Karpas-422 (cell line): Measurements from ENCODE around the gene FIZ1. TPM values are rescaled to one million over a fixed set of nuclear protein-coding genes. Genes with fewer than 3 reads are reported as not detected.

Source experiments
- DNase-seq: peaks from one replicate; pipeline ENCODE4 v3.0.0-alpha.2; 2015
- H2AFZ ChIP-seq: fragments of 200-600 bp; sonication (generic); 2 replicates; pipeline ENCODE4 v1.6.1; 2014; ENCODE audit warnings: antibody characterized with exemption, low read length, mixed read lengths
- H3K27ac ChIP-seq: fragments of 200-600 bp; sonication (generic); 2 replicates; pipeline ENCODE4 v1.5.1; 2014; ENCODE audit warnings: mild to moderate bottlenecking, low read length, moderate library complexity
- H3K27me3 ChIP-seq: fragments of 200-600 bp; sonication (generic); 2 replicates; pipeline ENCODE4 v1.6.1; 2014; ENCODE audit warnings: low read length, mixed read lengths
- H3K36me3 ChIP-seq: fragments of 200-600 bp; sonication (generic); 2 replicates; pipeline ENCODE4 v1.6.1; 2014; ENCODE audit warnings: low read length, mixed read lengths; ENCODE audit not compliant: insufficient read depth
- H3K4me1 ChIP-seq: fragments of 200-600 bp; sonication (generic); 2 replicates; pipeline ENCODE4 v1.6.1; 2014; ENCODE audit warnings: mild to moderate bottlenecking, low read length, mixed read lengths
- H3K4me2 ChIP-seq: fragments of 200-600 bp; sonication (generic); 2 replicates; pipeline ENCODE4 v1.6.1; 2014; ENCODE audit warnings: low read length, low read depth, mild to moderate bottlenecking; ENCODE audit not compliant: poor library complexity, severe bottlenecking
- H3K4me3 ChIP-seq: fragments of 200-600 bp; sonication (generic); 2 replicates; pipeline ENCODE4 v1.5.1; 2014; ENCODE audit warnings: mild to moderate bottlenecking, antibody characterized with exemption, low read length, mixed read lengths
- H3K79me2 ChIP-seq: fragments of 200-600 bp; sonication (generic); 2 replicates; pipeline ENCODE4 v1.6.1; 2014; ENCODE audit warnings: mild to moderate bottlenecking, low read length, mixed read lengths
- H3K9ac ChIP-seq: fragments of 200-600 bp; sonication (generic); 2 replicates; pipeline ENCODE4 v1.6.0; 2014; ENCODE audit warnings: low read length
- H3K9me2 ChIP-seq: fragments of 200-600 bp; sonication (generic), shearing (Covaris generic); replicated peaks from 2 replicates; pipeline ENCODE4 v1.6.0; 2014; ENCODE audit warnings: mild to moderate bottlenecking, low read length, moderate library complexity; ENCODE audit not compliant: insufficient read depth
- H3K9me3 ChIP-seq: fragments of 300-700, 200-600 bp; sonication (generic); 2 replicates; pipeline ENCODE4 v1.6.1; 2014; ENCODE audit warnings: low read length, mixed read lengths
- H4K20me1 ChIP-seq: fragments of 200-600 bp; sonication (generic); 2 replicates; pipeline ENCODE4 v1.6.1; 2014; ENCODE audit warnings: mild to moderate bottlenecking, antibody characterized with exemption, low read length, low read depth; ENCODE audit not compliant: insufficient read depth
- total RNA-seq: library from RNA; depleted of rRNA; stranded (reverse); fragments of >200 nt; shearing (Covaris generic); gene quantifications from 2 replicates; pipeline ENCODE4 v1.2.3, GENCODE V29; 2014; ENCODE audit warnings: low replicate concordance

The FIZ1 gene
- total RNA-seq, 1 experiment from 2014 or later: 6.4 TPM

DNA sequence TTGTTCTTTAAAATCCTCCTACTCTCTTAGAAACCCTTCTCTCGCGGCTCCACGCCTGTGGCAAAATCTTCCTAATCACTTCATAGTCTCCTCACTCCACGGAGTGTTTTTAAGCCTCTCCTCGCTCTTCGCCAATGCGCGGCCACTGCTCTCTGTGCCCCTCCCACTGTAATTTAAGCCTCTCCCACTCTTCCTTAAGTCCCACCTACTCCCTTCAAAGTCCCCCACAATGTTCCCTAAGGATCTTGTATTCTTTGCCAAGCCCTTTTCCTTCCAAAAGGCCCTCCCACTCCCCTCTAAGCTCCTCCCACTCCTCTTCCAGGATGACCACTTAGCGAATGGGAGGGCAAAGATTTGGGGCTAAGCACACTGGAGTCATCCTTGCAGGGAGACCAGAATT, 1.3 kb downstream of the FIZ1 start:
- H3K4me3 ChIP-seq: peak overlapping the region; percentile 68; the same call in 1 of the 2 replicates
- H3K4me1 ChIP-seq: peaks cover 16% of the 10 kb centered on the region
- peak overlapping the region; percentile 75 for H3K4me2 ChIP-seq
- peaks cover 9% of the 10 kb centered on the region for H3K79me2 ChIP-seq
- H3K27me3 ChIP-seq: no peaks in the 10 kb centered on the region
- H3K36me3 ChIP-seq: peaks cover 21% of the 10 kb centered on the region
- H3K9ac ChIP-seq: no peak overlapping the region
- H3K27ac ChIP-seq: no peak overlapping the region
- H3K9me2 ChIP-seq: no peaks in the 10 kb centered on the region
- no peak for DNase-seq
- H3K9me3 ChIP-seq: no peaks in the 10 kb centered on the region
- no peak overlapping the region for H2AFZ ChIP-seq
- no peaks in the 10 kb centered on the region for H4K20me1 ChIP-seq

DNA sequence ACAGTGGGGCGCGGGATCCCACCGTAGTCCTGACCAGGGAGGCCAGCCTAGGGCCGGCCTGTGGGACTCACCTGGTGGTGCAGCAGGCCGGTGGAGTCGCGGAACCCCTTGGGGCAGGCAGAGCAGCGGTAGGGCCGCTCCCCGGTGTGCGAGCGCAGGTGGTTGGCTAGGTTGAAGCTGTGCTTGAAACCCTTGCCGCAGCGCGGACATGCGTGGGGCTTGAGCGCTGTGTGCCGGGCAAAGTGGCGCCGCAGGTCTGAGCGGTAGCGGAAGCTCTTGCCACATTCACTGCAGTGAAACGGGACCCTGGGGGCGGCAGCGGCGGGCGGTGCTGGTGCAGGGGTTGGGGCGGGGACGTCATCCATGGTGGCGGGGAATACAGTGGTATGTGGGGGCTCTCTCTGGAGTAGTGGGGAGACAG, 1.8 kb downstream of the FIZ1 start:
- H3K9me2 ChIP-seq: no peaks in the 10 kb centered on the region
- H3K9ac ChIP-seq: no peak overlapping the region
- H3K4me1 ChIP-seq: peaks cover 16% of the 10 kb centered on the region
- H2AFZ ChIP-seq: no peak overlapping the region
- DNase-seq: no peak
- no peak overlapping the region for H3K4me3 ChIP-seq
- no peak overlapping the region for H3K4me2 ChIP-seq
- H3K9me3 ChIP-seq: no peaks in the 10 kb centered on the region
- peaks cover 21% of the 10 kb centered on the region for H3K36me3 ChIP-seq
- H3K27ac ChIP-seq: no peak overlapping the region
- no peaks in the 10 kb centered on the region for H3K27me3 ChIP-seq
- peaks cover 9% of the 10 kb centered on the region for H3K79me2 ChIP-seq
- H4K20me1 ChIP-seq: no peaks in the 10 kb centered on the region

DNA sequence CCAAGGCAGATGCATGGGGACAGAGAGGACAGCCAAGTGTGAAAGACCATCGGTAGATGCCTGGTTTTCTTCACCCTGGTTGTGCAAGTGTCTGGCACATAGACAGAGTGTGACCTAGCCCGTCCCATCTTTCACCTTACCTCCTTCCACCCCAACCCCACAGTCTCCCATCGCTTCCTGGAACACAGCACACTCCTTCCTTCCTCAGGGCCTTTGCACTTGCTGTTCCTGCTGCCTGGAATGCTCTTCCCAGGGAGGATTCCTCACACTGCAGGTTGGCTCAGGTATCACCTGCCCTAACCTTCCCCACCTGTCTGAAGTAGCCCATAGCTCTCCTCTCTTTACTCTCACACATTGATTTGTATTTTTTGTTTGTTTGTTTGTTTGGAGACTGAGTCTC, 3.0 kb downstream of the FIZ1 start:
- Histone ChIP-seq H3K79me2 (peaks cover 9% of the 10 kb centered on the region), H3K4me3 (no peak overlapping the region), H3K27ac (no peak overlapping the region), H3K4me1 (peaks cover 16% of the 10 kb centered on the region), H3K27me3 (no peaks in the 10 kb centered on the region), H3K9me3 (no peaks in the 10 kb centered on the region), H2AFZ (no peak overlapping the region), H3K4me2 (no peak overlapping the region), H4K20me1 (no peaks in the 10 kb centered on the region), H3K9ac (no peak overlapping the region), H3K36me3 (peaks cover 21% of the 10 kb centered on the region), H3K9me2 (no peaks in the 10 kb centered on the region)
- no peak for DNase-seq

DNA sequence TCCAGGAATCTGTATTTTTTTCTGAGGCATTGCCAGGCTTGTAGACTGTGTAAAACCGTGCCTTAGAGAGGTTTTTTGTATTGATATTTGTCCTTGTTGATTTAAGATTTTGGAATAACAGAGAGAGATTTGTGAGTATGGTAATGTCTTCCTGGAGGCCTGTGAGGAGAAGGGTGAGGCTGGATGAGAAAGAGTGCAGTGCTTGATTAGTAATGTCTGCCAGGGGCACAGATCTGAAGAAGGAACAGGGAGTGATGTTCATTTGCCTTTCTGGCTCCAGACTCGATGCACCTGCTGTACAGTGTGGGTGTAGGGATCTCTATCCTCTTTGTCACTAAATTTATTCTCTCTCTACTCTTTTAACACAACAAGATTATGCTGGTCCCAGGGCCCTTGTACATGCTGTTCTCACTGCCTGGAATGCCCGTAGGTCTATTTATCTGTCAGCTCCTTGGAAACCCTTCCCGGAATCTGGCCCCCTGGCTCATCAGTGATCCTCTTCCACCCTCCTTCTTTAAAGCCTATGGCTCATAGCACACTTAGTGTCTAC, 4.2 kb downstream of the FIZ1 start:
- Histone ChIP-seq H3K27ac (no peak overlapping the region), H3K36me3 (peaks cover 21% of the 10 kb centered on the region)
- DNase-seq: peak; percentile 58

DNA sequence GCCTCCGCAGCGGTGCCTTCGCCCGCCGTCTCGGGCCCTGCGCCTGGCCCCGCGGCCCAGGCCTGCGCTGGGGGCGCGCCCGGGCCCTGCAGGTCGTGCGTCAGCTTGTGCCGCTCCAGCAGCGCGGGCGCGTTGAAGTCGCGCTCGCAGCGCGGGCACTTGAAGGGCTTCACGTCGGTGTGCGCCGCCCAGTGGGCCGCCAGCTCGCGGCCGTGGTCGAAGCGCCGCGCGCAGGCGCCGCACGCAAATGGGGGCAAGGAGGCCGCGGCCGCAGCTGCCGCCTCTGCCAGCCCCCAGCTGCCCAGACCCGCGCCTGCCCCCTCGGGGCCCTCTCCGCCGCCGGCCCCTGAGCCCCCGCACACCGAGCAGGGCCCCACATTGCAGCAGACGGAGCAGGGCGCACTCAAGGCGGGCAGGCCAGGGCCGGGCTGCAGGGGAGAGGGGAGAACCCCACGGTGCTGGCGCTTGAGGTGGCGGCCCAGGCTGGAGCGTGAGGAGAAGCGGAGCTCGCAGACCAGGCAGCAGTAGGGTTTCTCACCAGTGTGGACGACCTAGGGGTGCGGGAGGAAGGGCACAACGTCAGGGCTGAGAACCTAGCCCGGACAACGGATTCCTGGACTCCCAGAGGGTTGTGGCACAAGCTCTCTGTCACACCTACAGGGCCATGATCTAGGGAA, 6.1 kb downstream of the FIZ1 start:
- DNase-seq: no peak
- Histone ChIP-seq H2AFZ (no peak overlapping the region), H3K36me3 (peaks cover 21% of the 10 kb centered on the region), H3K79me2 (peaks cover 5% of the 10 kb centered on the region), H3K9ac (no peak overlapping the region), H3K27ac (no peak overlapping the region), H3K9me3 (no peaks in the 10 kb centered on the region), H3K4me3 (no peak overlapping the region), H3K9me2 (no peaks in the 10 kb centered on the region), H3K4me1 (peaks cover 2% of the 10 kb centered on the region), H3K27me3 (no peaks in the 10 kb centered on the region), H3K4me2 (no peak overlapping the region), H4K20me1 (no peaks in the 10 kb centered on the region)

More for the DNA sequence above, 4.2 kb downstream of the FIZ1 start:
- Histone ChIP-seq H3K4me1 (peaks cover 7% of the 10 kb centered on the region), H3K79me2 (peaks cover 9% of the 10 kb centered on the region), H3K4me3 (no peak overlapping the region), H3K4me2 (no peak overlapping the region), H3K9me2 (no peaks in the 10 kb centered on the region), H3K9me3 (no peaks in the 10 kb centered on the region), H3K9ac (no peak overlapping the region), H3K27me3 (no peaks in the 10 kb centered on the region), H2AFZ (no peak overlapping the region), H4K20me1 (no peaks in the 10 kb centered on the region)

DNA sequence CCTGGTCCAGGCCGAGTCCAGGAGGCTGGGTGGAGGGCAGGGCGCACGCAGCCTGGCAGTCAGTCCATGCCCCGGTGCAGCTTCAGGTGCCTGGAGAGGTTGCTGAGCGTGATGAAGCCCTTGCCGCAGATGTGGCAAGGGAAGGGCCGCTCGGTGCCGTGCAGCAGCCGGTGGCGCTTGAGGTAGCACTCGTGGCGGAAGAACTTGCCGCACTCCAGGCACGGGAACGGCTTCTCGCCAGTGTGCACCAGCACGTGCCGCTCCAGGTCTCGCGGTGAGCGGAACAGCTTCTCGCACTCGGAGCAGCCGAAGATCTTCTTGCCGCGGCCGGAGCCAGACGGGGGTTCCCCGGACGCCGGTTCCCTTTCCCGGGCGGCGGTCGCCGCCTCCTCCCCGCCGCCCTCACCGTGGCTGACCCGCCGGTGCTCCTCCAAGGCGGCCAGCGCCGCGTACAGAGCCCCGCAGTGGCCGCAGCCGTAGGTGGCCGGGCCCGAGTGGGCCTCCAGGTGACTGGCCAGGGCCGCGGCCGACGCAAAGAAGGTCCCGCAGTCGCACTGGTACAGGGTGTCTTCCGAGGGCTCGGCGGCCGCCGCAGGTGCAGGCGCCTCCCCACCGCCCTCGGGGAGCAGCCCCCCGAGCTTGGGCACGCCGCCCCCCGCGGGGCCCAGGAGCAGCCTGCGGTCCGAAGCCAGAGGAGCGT, 6.8 kb downstream of the FIZ1 start:
- H4K20me1 ChIP-seq: no peaks in the 10 kb centered on the region
- H3K9me3 ChIP-seq: no peaks in the 10 kb centered on the region
- no peaks in the 10 kb centered on the region for H3K27me3 ChIP-seq
- H3K9me2 ChIP-seq: no peaks in the 10 kb centered on the region
- H3K4me2 ChIP-seq: no peak overlapping the region
- no peak overlapping the region for H3K9ac ChIP-seq
- no peak overlapping the region for H3K4me3 ChIP-seq
- H3K4me1 ChIP-seq: no peaks in the 10 kb centered on the region
- H3K36me3 ChIP-seq: peaks cover 21% of the 10 kb centered on the region
- DNase-seq: no peak
- H2AFZ ChIP-seq: no peak overlapping the region
- no peaks in the 10 kb centered on the region for H3K79me2 ChIP-seq
- H3K27ac ChIP-seq: no peak overlapping the region

DNA sequence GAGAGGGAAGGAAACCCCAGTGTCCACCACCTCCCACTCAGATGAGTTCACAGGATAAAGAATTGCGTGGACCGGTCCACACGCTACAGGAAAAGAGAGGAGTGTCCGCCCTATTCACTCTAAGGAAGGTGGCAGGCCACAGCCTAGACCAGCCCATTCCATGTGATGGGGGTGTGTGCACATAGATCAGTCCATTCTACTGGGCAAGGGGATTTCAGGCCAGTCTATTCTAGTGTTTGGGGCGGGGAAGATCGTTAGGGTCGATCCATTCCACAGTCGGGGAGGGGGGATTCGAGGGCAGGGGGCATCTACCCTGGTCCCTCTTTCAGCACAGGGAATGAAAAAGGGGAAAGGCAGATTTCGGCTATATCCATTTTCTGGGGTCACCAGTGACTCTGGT, 7.8 kb downstream of the FIZ1 start:
- Histone ChIP-seq H3K36me3 (peaks cover 17% of the 10 kb centered on the region), H3K9me2 (no peaks in the 10 kb centered on the region), H3K4me1 (peaks cover 9% of the 10 kb centered on the region), H3K9me3 (no peaks in the 10 kb centered on the region), H3K79me2 (no peaks in the 10 kb centered on the region), H3K4me2 (no peak overlapping the region), H4K20me1 (no peaks in the 10 kb centered on the region), H3K4me3 (no peak overlapping the region), H2AFZ (no peak overlapping the region), H3K27me3 (no peaks in the 10 kb centered on the region), H3K27ac (no peak overlapping the region), H3K9ac (no peak overlapping the region)
- no peak for DNase-seq

DNA sequence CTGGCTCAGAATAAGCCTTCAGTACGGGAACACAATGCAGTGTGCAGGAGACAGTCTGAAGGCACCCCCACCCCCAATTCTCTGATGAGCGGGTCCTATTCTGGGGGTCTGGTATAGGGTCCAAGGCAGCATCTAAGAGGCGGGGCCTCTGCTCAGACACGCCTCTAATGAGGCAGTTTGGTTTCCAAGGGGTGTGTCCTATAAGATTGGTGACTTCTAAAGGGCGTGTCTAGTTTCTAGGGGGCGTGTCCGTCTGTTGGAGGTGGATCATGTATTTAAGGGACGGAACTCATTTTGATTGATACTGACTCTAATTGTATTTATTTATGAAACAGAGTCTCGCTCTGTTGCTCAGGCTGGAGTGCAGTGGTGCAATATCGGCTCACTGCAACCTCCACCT, 8.7 kb downstream of the FIZ1 start:
- H3K9me3 ChIP-seq: no peaks in the 10 kb centered on the region

More for the DNA sequence above, 8.7 kb downstream of the FIZ1 start:
- Histone ChIP-seq H3K9me2 (no peaks in the 10 kb centered on the region), H3K27ac (no peak overlapping the region), H3K4me1 (peaks cover 18% of the 10 kb centered on the region), H2AFZ (no peak overlapping the region), H3K4me3 (no peak overlapping the region), H3K27me3 (no peaks in the 10 kb centered on the region), H3K4me2 (no peak overlapping the region), H3K9ac (no peak overlapping the region), H3K79me2 (no peaks in the 10 kb centered on the region), H4K20me1 (no peaks in the 10 kb centered on the region), H3K36me3 (peaks cover 8% of the 10 kb centered on the region)
- DNase-seq: peak; percentile 92
